Activated naive CD4-positive, alpha-beta T cell treated with anti-CD3 and anti-CD28 coated beads, Interleukin-2, amount 10 ng/mL, durations not matched to agents 5 hours and 36 hours (primary cell): ENCODE measurements around the gene DNAJB4. TPM values are rescaled to one million over a fixed set of nuclear protein-coding genes. Genes with fewer than 3 reads are reported as not detected.

Source experiments
- total RNA-seq, 2 experiments: library from RNA; stranded (reverse); gene quantifications; one replicate each; pipeline ENCODE4 v1.2.3, GENCODE V29; 2021

Gene DNAJB4
- total RNA-seq: 1 to 10 TPM; 9.5 to 9.8 TPM

GRCh38 chr1:78004719-78005447 lies at the start of gene DNAJB4:
Gene DNAJB4, plus strand, starts transcription at chr1:78004939. Its CDS starts 172 bp downstream, at chr1:78005111.

GRCh38 chr1:77978969-77979876 lies 25.5 kb upstream of the DNAJB4 start, which contains the start of gene FUBP1:
Gene FUBP1, minus strand, starts transcription at chr1:77979072. Its CDS starts 68 bp downstream, at chr1:77979004.

GRCh38 chr1:78045926-78046778 lies 41.4 kb downstream of the DNAJB4 start, which contains the start of gene GIPC2:
Gene GIPC2, plus strand, starts transcription at chr1:78045966. Its CDS starts 129 bp downstream, at chr1:78046095.

Other genes starting within 250 kb of the DNAJB4 start
- 10 to 100 TPM; 56.9 to 59.5 TPM for gene USP33, start 245.1 kb upstream of the DNAJB4 start, total RNA-seq
- 10 to 100 TPM; 10.2 to 11.7 TPM for gene MIGA1, start 225.3 kb upstream of the DNAJB4 start, total RNA-seq
- 1 to 10 TPM; 2.0 to 2.5 TPM for gene NEXN, start 116.3 kb upstream of the DNAJB4 start, total RNA-seq
- gene FUBP1, start 25.9 kb upstream of the DNAJB4 start, total RNA-seq: 100 to 1,000 TPM; 174 to 182 TPM
- under 1 TPM; 0.20 to 0.34 TPM for gene GIPC2, start 41.0 kb downstream of the DNAJB4 start, total RNA-seq